ENCODE measurements around the gene NTN4.

DNA sequence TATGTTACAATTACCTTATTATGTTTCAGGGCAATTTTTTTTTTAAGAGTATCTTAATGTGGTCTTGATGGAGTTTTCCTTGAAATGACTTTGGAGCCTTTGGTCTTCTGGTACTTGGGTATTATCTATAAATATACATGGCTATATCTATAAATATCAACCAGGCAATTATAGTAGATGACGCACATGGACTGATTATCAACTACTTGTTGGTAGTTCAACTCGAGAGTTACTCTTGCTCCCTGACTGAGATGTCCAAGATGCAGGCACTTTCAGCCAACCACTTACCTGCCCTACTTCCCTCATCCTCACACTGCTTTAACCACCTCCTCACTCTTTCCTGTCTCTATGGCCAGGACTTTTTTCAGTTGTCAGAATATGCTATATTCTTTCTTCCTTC lies 85.4 kb downstream of the NTN4 start:
- TF ChIP-seq, protein P1, sequence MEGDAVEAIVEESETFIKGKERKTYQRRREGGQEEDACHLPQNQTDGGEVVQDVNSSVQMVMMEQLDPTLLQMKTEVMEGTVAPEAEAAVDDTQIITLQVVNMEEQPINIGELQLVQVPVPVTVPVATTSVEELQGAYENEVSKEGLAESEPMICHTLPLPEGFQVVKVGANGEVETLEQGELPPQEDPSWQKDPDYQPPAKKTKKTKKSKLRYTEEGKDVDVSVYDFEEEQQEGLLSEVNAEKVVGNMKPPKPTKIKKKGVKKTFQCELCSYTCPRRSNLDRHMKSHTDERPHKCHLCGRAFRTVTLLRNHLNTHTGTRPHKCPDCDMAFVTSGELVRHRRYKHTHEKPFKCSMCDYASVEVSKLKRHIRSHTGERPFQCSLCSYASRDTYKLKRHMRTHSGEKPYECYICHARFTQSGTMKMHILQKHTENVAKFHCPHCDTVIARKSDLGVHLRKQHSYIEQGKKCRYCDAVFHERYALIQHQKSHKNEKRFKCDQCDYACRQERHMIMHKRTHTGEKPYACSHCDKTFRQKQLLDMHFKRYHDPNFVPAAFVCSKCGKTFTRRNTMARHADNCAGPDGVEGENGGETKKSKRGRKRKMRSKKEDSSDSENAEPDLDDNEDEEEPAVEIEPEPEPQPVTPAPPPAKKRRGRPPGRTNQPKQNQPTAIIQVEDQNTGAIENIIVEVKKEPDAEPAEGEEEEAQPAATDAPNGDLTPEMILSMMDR (conservative IDR thresholded peaks at IDR 0.05) = no peak
- no peak for TF ChIP-seq ZFX (IDR thresholded peaks at IDR 0.05)
